ENCODE results near the gene VIPR2.
"Not testable (repeated sequence)": the region's sequence is repeated elsewhere in the genome, so short reads cannot be mapped to it uniquely, and the experiment has no call there.

Gene VIPR2

GRCh38 chr7:159166530-159166929 is 21.9 kb upstream of the VIPR2 start:
- ChIA-PET CTCF (no interaction called here), POLR2A (ENCODE audit: low non-redundant PET) (no interaction called here)
- DNase-seq (ENCODE audit: low spot score), result no peak
- TF ChIP-seq CTCF (conservative IDR thresholded peaks at IDR 0.05; ENCODE audit: low read depth), result no peak
- H3K27ac ChIP-seq, result no peak overlapping the region

GRCh38 chr7:159165352-159165751 is 20.7 kb upstream of the VIPR2 start:
- POLR2A ChIA-PET (ENCODE audit: low non-redundant PET), result no interaction called here
- TF ChIP-seq CTCF (conservative IDR thresholded peaks at IDR 0.05; ENCODE audit: low read depth), result no peak

GRCh38 chr7:159163703-159164301 is 19.1 kb upstream of the VIPR2 start:
- DNase-seq (ENCODE audit: low spot score); H3K27ac ChIP-seq; CTCF ChIA-PET; POLR2A ChIA-PET (ENCODE audit: low non-redundant PET): not testable (repeated sequence)

More at GRCh38 chr7:159165352-159165751, 20.7 kb upstream of the VIPR2 start:
- DNase-seq (ENCODE audit: low spot score), result no peak
- CTCF ChIA-PET, result no interaction called here
- no peak overlapping the region for H3K27ac ChIP-seq

DNA sequence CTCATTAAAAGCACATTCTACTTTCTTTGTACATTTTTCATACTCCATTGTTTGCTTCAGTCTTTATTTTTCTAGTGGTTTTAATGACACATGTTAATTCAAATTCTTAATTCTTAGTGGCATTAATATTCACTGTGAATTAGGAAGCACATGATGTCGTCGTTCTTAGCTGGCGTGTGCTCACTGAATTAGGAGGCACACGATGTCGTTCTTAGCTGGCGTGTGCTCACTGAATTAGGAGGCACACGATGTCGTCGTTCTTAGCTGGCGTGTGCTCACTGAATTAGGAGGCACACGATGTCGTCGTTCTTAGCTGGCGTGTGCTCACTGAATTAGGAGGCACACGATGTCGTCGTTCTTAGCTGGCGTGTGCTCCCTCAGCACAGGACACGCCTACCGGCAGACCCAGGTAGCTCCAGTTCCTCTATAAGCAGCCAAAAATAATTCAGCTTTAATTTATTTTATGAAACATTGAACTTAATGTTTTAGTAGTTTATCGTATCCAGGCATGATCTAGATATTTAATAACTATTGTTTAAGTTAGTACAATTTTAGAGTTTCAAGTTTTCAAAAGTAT is 17.5 kb upstream of the VIPR2 start:
- H3K27ac ChIP-seq; DNase-seq (ENCODE audit: low spot score); POLR2A ChIA-PET (ENCODE audit: low non-redundant PET); CTCF ChIA-PET: not testable (repeated sequence)

DNA sequence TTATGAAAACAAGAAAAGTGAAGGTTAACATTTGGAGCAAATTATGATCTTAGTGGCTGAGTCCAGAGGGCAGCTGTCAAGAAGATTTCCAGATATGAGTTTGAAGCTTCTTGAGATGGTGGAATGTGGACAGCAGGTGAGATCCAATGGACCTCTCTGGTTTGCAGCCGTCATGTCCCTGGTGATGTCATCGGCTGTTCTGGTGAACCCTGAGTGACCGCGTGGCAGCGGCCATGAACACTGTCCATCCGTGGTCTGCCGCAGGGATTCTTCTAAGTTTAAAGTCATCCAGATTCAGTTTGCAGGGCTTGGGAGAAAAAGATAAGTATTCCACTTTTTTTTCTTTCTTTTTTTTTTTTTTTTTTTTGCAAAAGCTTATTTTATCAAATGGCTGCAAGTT is 15.8 kb upstream of the VIPR2 start:
- no peak for DNase-seq (ENCODE audit: low spot score)
- ChIA-PET POLR2A (ENCODE audit: low non-redundant PET) (no interaction called here), CTCF (interaction anchor here (0.6 kb wide), 1 partner anchor 168 kb away, joined by 3 read pairs; no protein-coding TSS in a partner anchor)
- H3K27ac ChIP-seq, result no peak overlapping the region
- no peak for TF ChIP-seq CTCF (conservative IDR thresholded peaks at IDR 0.05; ENCODE audit: low read depth)

- DNase-seq (ENCODE audit: low spot score), result no peak
- H3K27ac ChIP-seq, result no peak overlapping the region
- ChIA-PET POLR2A (ENCODE audit: low non-redundant PET) (no interaction called here), CTCF (no interaction called here)
- no peak for TF ChIP-seq CTCF (conservative IDR thresholded peaks at IDR 0.05; ENCODE audit: low read depth)
Measured at GRCh38 chr7:159159731-159160130, 15.1 kb upstream of the VIPR2 start.

DNA sequence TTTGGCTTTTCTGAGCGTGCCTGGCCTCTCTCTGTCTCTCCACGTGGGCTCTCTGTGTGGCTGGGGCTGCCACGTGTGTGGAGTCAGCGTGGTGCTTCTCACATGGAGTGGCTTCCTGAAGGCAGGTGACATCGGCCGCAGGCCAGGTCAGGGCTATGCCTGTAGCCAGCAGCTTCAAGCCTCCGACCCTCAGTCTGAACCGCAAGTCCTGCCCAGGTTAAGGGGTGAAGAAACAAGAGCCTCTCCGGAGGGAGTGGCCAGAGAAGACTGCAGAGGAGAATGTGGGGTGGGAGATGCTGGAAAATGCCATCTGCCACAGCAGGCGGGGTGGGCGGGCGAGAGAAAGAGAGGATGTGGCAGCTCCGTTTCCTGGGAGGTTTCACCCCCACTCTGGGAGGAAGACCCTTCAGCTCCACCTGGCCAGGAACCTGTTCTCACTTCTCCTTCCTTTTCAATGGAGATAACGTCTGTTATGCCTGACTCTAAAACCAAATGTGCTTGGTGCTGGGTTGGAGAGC is 14.3 kb upstream of the VIPR2 start:
- CTCF ChIA-PET, result no interaction called here
- no peak for DNase-seq (ENCODE audit: low spot score)

More for the DNA sequence above, 14.3 kb upstream of the VIPR2 start:
- no peak overlapping the region for H3K27ac ChIP-seq
- no peak for TF ChIP-seq CTCF (conservative IDR thresholded peaks at IDR 0.05; ENCODE audit: low read depth)
- POLR2A ChIA-PET (ENCODE audit: low non-redundant PET), result no interaction called here
